Prostate gland (tissue), 2 donors: ENCODE data around the gene NBEAL1.

Experiments
- POLR2A ChIP-seq: fragments of 450-650 bp; IDR thresholded peaks from one replicate; pipeline ENCODE4 v1.6.1; 2016; ENCODE audit warnings: antibody characterized with exemption, mild to moderate bottlenecking
- POLR2AphosphoS5 ChIP-seq: sonication (generic); formaldehyde crosslinking; IDR thresholded peaks from one replicate; pipeline ENCODE4 v1.6.1; 2017; ENCODE audit warnings: antibody characterized with exemption
- TF ChIP-seq, protein P1 (sequence below), 4 experiments: fragments of 200-600 bp in 2 of 4; fragments of 450-650 bp in 2 of 4; sonication (generic) in 2 of 4; IDR thresholded peaks; 1 replicate in 3 of 4; 2 replicates in 1 of 4; pipeline ENCODE4 v1.5.1; 2016 to 2019; ENCODE audit warnings: antibody characterized with exemption in 4 of 4, mild to moderate bottlenecking in 2 of 4, moderate library complexity in 2 of 4

DNA sequence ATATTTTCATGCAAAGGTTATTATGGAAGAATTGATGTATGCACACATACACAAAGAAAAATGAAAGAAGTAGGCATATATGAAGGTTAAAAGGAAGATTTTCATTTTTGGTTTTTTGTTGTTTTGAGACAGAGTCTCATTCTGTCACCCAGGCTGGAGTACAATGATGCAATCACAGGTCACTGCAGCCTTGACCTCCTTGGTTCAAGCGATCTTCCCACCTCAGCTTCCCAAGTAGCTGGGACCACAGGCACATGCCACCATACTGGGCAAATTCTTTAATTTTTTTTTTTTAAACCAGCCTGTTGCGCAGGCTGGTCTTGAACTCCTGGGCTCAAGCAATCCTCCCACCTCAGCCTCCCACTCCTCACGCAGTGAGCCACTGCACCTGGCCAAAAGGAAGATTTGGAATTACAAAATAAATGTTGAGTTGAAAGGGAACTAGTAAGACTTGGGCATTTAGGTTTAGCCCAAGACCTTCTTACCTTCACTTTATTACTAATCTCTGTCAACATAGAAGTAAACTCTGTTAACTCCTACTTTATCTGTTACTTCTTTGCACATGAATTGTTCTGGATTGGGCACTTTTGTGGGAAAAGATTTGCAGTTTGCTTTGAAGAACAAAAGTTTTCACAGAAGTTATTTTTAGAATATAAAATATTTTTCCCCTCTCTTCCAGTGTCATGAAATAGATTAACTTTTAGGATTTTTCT lies 31.7 kb upstream of the NBEAL1 start:
- TF ChIP-seq, protein P1, sequence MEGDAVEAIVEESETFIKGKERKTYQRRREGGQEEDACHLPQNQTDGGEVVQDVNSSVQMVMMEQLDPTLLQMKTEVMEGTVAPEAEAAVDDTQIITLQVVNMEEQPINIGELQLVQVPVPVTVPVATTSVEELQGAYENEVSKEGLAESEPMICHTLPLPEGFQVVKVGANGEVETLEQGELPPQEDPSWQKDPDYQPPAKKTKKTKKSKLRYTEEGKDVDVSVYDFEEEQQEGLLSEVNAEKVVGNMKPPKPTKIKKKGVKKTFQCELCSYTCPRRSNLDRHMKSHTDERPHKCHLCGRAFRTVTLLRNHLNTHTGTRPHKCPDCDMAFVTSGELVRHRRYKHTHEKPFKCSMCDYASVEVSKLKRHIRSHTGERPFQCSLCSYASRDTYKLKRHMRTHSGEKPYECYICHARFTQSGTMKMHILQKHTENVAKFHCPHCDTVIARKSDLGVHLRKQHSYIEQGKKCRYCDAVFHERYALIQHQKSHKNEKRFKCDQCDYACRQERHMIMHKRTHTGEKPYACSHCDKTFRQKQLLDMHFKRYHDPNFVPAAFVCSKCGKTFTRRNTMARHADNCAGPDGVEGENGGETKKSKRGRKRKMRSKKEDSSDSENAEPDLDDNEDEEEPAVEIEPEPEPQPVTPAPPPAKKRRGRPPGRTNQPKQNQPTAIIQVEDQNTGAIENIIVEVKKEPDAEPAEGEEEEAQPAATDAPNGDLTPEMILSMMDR (IDR thresholded peaks at IDR 0.05) = no peak
- TF ChIP-seq POLR2AphosphoS5 = no peak
- TF ChIP-seq POLR2A = no peak
